Measurements from ENCODE around the gene KLHL30.

KLHL30 gene

GRCh38 chr2:238133499-238134392 is 4.7 kb upstream of the KLHL30 start:
- TF ChIP-seq, protein P1, sequence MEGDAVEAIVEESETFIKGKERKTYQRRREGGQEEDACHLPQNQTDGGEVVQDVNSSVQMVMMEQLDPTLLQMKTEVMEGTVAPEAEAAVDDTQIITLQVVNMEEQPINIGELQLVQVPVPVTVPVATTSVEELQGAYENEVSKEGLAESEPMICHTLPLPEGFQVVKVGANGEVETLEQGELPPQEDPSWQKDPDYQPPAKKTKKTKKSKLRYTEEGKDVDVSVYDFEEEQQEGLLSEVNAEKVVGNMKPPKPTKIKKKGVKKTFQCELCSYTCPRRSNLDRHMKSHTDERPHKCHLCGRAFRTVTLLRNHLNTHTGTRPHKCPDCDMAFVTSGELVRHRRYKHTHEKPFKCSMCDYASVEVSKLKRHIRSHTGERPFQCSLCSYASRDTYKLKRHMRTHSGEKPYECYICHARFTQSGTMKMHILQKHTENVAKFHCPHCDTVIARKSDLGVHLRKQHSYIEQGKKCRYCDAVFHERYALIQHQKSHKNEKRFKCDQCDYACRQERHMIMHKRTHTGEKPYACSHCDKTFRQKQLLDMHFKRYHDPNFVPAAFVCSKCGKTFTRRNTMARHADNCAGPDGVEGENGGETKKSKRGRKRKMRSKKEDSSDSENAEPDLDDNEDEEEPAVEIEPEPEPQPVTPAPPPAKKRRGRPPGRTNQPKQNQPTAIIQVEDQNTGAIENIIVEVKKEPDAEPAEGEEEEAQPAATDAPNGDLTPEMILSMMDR (IDR thresholded peaks at IDR 0.05; ENCODE audit: control insufficient read depth, insufficient read depth, low read depth, low read length, missing control alignments), result no peak
- no peak overlapping the region for H3K4me3 ChIP-seq (ENCODE audit: control insufficient read depth, low read depth, low read length)
- no peak for DNase-seq (ENCODE audit: low read depth)

- no peak overlapping the region for H3K4me3 ChIP-seq (ENCODE audit: control insufficient read depth, low read depth, low read length)
- TF ChIP-seq, protein P1 (IDR thresholded peaks at IDR 0.05; ENCODE audit: control insufficient read depth, insufficient read depth, low read depth, low read length, missing control alignments), result no peak
- DNase-seq (ENCODE audit: low read depth), result no peak
These were observed 4.1 kb upstream of the KLHL30 start for GRCh38 chr2:238134393-238134785.

DNA sequence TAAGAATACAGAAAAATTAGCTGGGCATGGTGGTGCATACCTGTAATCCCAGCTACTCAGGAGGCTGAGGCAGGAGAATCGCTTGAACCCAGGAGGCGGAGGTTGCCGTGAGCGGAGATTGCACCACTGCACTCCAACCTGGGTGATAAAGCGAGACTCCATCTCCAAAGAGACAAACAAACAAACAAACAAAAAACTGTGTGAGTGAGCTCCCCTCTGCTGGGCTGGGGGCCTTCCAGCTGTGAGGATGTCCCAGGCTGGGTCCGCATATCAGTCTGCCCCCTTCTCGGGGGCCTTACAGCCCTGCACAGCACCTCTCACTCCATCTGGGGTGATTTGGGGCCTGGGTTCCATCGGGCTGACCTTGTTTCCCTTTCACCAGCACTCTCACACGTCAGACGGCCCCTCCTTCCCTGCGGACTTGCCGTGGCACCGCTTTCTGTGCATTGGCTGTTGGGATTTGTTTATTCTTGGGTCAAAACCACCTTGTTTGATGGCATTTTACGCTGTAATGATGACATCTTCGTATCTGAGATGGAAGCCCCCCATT is 2.8 kb upstream of the KLHL30 start:
- no peak for DNase-seq (ENCODE audit: low read depth)
- no peak overlapping the region for H3K4me3 ChIP-seq (ENCODE audit: control insufficient read depth, low read depth, low read length)
- TF ChIP-seq, protein P1 (IDR thresholded peaks at IDR 0.05; ENCODE audit: control insufficient read depth, insufficient read depth, low read depth, low read length, missing control alignments), result no peak

DNA sequence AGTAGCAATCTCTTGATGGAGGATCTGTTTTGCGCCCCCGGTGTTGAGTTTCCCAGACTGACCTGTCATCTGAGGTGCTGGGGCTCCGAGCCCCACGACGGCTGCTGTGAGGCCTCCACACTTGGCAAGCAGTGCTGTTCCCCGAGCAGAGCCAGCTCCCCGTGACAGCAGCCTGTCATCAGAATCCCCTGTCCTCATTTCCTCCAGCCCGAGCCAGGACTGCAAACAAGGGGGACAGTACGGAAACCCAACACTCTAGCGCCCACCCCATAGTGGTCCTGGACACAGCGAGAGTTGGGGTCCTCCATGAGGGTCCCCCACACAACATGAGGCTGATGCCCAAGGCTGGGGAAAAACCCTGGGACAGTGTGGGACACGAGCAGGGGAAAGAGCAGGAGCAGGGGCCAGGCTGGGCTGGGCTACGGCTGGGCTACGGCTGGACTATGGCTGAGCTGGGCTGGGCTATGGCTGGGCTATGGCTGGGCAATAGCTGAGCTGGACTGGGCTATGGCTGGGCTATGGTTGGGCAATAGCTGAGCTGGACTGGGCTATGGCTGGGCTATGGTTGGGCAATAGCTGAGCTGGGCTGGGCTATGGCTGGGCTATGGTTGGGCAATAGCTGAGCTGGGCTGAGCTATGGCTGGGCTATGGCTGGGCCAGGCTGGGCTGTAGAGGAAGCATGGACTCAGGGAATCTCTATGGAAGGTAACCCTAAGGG is 1.5 kb upstream of the KLHL30 start:
- H3K4me3 ChIP-seq (ENCODE audit: control insufficient read depth, low read depth, low read length), result no peak overlapping the region
- TF ChIP-seq, protein P1 (IDR thresholded peaks at IDR 0.05; ENCODE audit: control insufficient read depth, insufficient read depth, low read depth, low read length, missing control alignments), result no peak
- DNase-seq (ENCODE audit: low read depth), result peak; percentile 32

DNA sequence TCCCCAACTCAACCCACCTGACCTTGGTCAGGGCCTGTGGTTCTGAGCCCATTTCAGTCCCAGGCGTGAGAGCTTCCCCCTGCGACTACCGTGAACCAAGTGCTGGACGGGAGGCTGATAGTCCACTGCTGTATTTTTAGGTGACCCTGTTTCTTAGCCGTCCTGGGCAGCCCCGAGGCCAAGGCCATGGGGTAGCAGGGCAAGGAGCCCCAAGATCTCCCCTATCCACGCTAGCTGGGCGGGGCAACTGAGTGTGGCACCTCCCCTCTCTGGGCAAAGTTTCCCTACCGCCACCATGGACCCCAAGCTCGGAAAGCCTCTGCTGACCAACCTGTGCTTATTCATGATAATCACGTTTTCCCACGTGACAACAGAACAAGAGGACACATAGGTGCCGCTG is 583 bp upstream of the KLHL30 start:
- no peak for DNase-seq (ENCODE audit: low read depth)
- no peak overlapping the region for H3K4me3 ChIP-seq (ENCODE audit: control insufficient read depth, low read depth, low read length)
- TF ChIP-seq, protein P1 (IDR thresholded peaks at IDR 0.05; ENCODE audit: control insufficient read depth, insufficient read depth, low read depth, low read length, missing control alignments), result no peak

GRCh38 chr2:238139196-238140039 is 950 bp downstream of the KLHL30 start:
- no peak for DNase-seq (ENCODE audit: low read depth)
- no peak overlapping the region for H3K4me3 ChIP-seq (ENCODE audit: control insufficient read depth, low read depth, low read length)
- TF ChIP-seq, protein P1 (IDR thresholded peaks at IDR 0.05; ENCODE audit: control insufficient read depth, insufficient read depth, low read depth, low read length, missing control alignments), result peak; percentile 37

All from AG09309 (cell line).